K562 (cell line): Measurements from ENCODE around the gene ANKRD34A. TPM values are rescaled to one million over a fixed set of nuclear protein-coding genes. Genes with fewer than 3 reads are reported as not detected.
A peak's percentile ranks its signal among the peaks of the same experiment; 100 is the strongest.

ENCODE experiments used
- CTBP1 ChIP-seq: fragments of 450-650 bp; IDR thresholded peaks from 2 replicates; pipeline ENCODE4 v1.6.1; 2016; ENCODE audit warnings: borderline replicate concordance
- FOXJ2 ChIP-seq: fragments of 200-800 bp; sonication (Bioruptor generic); IDR thresholded peaks from 2 replicates; pipeline ENCODE4 v1.6.1; 2016; ENCODE audit warnings: missing genetic modification characterization, missing compliant biosample characterization
- FOXP1 ChIP-seq: sonication (generic); formaldehyde crosslinking; IDR thresholded peaks from 2 replicates; pipeline ENCODE4 v1.8.0; 2022; ENCODE audit warnings: mild to moderate bottlenecking, missing genetic modification reagents
- GATA2 ChIP-seq: sonication (generic); formaldehyde crosslinking; IDR thresholded peaks from 2 replicates; pipeline ENCODE4 v1.4.0; 2020; ENCODE audit warnings: mild to moderate bottlenecking, missing genetic modification reagents
- KHSRP ChIP-seq: fragments of 450-650 bp; IDR thresholded peaks from 2 replicates; pipeline ENCODE4 v1.6.1; 2017
- MAFG ChIP-seq: fragments of 450-650 bp; conservative IDR thresholded peaks from 2 replicates; pipeline ENCODE4 v1.6.1; 2016; ENCODE audit warnings: missing genetic modification characterization, missing compliant biosample characterization
- MYC ChIP-seq, 2 experiments: fragments of 250-450 bp in 1 of 2; sonication (Bioruptor Pico) in 1 of 2; IDR thresholded peaks; 2 replicates each; pipeline versions ENCODE4 v1.5.1 to v1.6.1; 2012 to 2021; ENCODE audit warnings: low read depth in 2 of 2, borderline replicate concordance in 1 of 2, improper control_type of control experiment in 1 of 2, low read length in 1 of 2, mild to moderate bottlenecking in 1 of 2, moderate library complexity in 1 of 2
- OTX1 ChIP-seq: fragments of 450-650 bp; formaldehyde crosslinking; IDR thresholded peaks from 2 replicates; pipeline ENCODE4 v1.4.0; 2022; ENCODE audit warnings: mild to moderate bottlenecking
- POLR2AphosphoS2 ChIP-seq: IDR thresholded peaks from 2 replicates; pipeline ENCODE4 v1.6.1; 2012; ENCODE audit warnings: low read length, improper control_type of control experiment
- RAD51 ChIP-seq: fragments of 450-650 bp; IDR thresholded peaks from 2 replicates; pipeline ENCODE4 v1.7.1; 2016; ENCODE audit warnings: low read depth, mild to moderate bottlenecking, borderline replicate concordance
- TEAD4 ChIP-seq, 2 experiments: sonication (generic) in 1 of 2; formaldehyde crosslinking in 1 of 2; IDR thresholded peaks; 2 replicates each; pipeline versions ENCODE4 v1.6.1 to v1.8.0; 2012 to 2022; ENCODE audit warnings: borderline replicate concordance in 1 of 2, inconsistent platforms in 1 of 2, low read length in 1 of 2, mild to moderate bottlenecking in 1 of 2, missing genetic modification reagents in 1 of 2
- ZFPM2 ChIP-seq: fragments of 250-450 bp; sonication (Bioruptor Pico); IDR thresholded peaks from 2 replicates; pipeline ENCODE4 v1.5.1; 2022; ENCODE audit warnings: mild to moderate bottlenecking
- polyA plus RNA-seq, 8 experiments: library from polyadenylated mRNA; depleted of rRNA in 4 of 8; stranded (reverse) in 5 of 8; unstranded in 3 of 8; fragments of >200 nt; fragmentation: Nextera tagmentation in 2 of 8; fragmentation: Illumina TruSeq in 1 of 8; extraction: Ambion mirVana in 2 of 8; extraction: Trizol in 1 of 8; gene quantifications; 2 replicates each; pipeline versions ENCODE4 v1.2.1 to v1.2.3, GENCODE V29; 2011 to 2014; ENCODE audit warnings: inconsistent platforms in 1 of 8, missing spikeins in 1 of 8
- total RNA-seq, 7 experiments: library from RNA; depleted of rRNA in 6 of 7; stranded (reverse); fragments of >200 nt in 6 of 7; fragmentation: Illumina TruSeq in 2 of 7; extraction: Trizol in 2 of 7; gene quantifications; 2 replicates each; pipeline versions ENCODE4 v1.2.1 to v1.2.3, GENCODE V29; 2011 to 2021; ENCODE audit warnings: low replicate concordance in 1 of 7
- TF ChIP-seq, protein P1 (sequence below): fragments of 450-650 bp; formaldehyde crosslinking; IDR thresholded peaks from 2 replicates; pipeline ENCODE4 v1.4.0; 2022; ENCODE audit warnings: missing genetic modification characterization
- TF ChIP-seq, protein P2 (sequence below): fragments of 200-800 bp; sonication (Bioruptor generic); IDR thresholded peaks from 2 replicates; pipeline ENCODE4 v1.6.1; 2017; ENCODE audit warnings: missing genetic modification characterization, missing compliant biosample characterization
- TF ChIP-seq, protein P3 (sequence below): fragments of 250-450 bp; sonication (Bioruptor Pico); IDR thresholded peaks from 2 replicates; pipeline ENCODE4 v1.5.0; 2021; ENCODE audit warnings: mild to moderate bottlenecking, moderate library complexity
- TF ChIP-seq, protein P4 (sequence below), 2 experiments: fragments of 450-650 bp in 1 of 2; sonication (generic) in 1 of 2; formaldehyde crosslinking; conservative IDR thresholded peaks; 2 replicates each; pipeline versions ENCODE4 v1.4.0 to v1.8.1; 2020 to 2022; ENCODE audit warnings: mild to moderate bottlenecking in 1 of 2, missing genetic modification reagents in 1 of 2
- TF ChIP-seq, protein P5 (sequence below): sonication (generic); formaldehyde crosslinking; IDR thresholded peaks from 2 replicates; pipeline ENCODE4 v1.8.0; 2022; ENCODE audit warnings: mild to moderate bottlenecking, missing genetic modification reagents

ANKRD34A gene
- total and polyA plus RNA-seq, 9 of the 15 experiments (the other 6 are each of a cell fraction or from before 2014, with no cell fraction given): 0.06 to 1.6 (median 0.43) TPM

DNA sequence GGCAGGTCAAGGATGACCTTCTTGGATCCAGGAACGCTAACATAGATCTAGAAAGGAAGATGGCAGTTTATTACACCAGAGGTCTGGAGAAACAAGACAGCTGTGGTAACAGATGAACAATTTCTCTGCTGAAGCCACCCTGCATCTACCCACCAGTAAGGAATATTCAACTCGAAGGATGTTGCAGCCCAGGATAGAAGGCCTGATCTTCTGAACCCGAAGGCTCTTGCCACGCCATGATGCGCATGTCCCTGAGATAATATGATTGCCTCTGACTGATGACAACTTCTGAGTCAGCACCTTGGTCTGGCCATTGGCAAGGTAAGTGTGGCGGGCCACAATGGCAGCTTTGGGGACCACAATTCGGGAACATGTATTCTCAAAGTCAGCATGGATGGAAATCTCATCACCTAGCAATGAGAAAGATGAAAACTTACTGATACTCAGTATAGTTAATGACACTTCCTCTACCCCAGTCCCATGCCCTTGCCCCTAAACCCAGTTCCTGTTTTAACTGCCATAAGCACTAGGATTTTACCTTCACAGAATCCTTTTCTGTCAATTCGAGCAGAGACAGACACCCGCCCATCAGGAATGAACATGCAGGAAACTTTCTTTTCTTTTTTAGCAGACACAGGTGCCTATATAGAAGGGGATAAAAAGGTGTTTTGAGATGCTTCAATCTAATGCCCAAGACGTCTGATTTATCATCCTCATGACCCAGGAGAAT lies 30.2 kb upstream of the ANKRD34A start (continued):
- 0 out of 2 replicates have a peak, but pooled peaks have one; percentile 37 for TF ChIP-seq KHSRP
- TF ChIP-seq CTBP1: peak; percentile 29; the same call in 1 of the 2 replicates
- TF ChIP-seq TEAD4 (IDR thresholded peaks at IDR 0.05; ENCODE audit: low read length): peak; percentile 11; the same call in 1 of the 2 replicates
- no peak for TF ChIP-seq TEAD4 (CRISPR knock-in tag; IDR thresholded peaks at IDR 0.05; ENCODE audit: borderline replicate concordance)
- TF ChIP-seq OTX1 (CRISPR knock-in tag): peak; percentile 71; the same call in 1 of the 2 replicates
- TF ChIP-seq, protein P1, sequence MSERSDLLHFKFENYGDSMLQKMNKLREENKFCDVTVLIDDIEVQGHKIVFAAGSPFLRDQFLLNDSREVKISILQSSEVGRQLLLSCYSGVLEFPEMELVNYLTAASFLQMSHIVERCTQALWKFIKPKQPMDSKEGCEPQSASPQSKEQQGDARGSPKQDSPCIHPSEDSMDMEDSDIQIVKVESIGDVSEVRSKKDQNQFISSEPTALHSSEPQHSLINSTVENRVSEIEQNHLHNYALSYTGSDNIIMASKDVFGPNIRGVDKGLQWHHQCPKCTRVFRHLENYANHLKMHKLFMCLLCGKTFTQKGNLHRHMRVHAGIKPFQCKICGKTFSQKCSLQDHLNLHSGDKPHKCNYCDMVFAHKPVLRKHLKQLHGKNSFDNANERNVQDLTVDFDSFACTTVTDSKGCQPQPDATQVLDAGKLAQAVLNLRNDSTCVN (CRISPR knock-in tag): 0 out of 2 replicates have a peak, but pooled peaks have one; percentile 4
- peak; percentile 41; the same call in 1 of the 2 replicates for TF ChIP-seq FOXP1
- TF ChIP-seq, protein P2, sequence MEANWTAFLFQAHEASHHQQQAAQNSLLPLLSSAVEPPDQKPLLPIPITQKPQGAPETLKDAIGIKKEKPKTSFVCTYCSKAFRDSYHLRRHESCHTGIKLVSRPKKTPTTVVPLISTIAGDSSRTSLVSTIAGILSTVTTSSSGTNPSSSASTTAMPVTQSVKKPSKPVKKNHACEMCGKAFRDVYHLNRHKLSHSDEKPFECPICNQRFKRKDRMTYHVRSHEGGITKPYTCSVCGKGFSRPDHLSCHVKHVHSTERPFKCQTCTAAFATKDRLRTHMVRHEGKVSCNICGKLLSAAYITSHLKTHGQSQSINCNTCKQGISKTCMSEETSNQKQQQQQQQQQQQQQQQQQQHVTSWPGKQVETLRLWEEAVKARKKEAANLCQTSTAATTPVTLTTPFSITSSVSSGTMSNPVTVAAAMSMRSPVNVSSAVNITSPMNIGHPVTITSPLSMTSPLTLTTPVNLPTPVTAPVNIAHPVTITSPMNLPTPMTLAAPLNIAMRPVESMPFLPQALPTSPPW (CRISPR knock-in tag): peak; percentile 19; the same call in 1 of the 2 replicates
- TF ChIP-seq, protein P3, sequence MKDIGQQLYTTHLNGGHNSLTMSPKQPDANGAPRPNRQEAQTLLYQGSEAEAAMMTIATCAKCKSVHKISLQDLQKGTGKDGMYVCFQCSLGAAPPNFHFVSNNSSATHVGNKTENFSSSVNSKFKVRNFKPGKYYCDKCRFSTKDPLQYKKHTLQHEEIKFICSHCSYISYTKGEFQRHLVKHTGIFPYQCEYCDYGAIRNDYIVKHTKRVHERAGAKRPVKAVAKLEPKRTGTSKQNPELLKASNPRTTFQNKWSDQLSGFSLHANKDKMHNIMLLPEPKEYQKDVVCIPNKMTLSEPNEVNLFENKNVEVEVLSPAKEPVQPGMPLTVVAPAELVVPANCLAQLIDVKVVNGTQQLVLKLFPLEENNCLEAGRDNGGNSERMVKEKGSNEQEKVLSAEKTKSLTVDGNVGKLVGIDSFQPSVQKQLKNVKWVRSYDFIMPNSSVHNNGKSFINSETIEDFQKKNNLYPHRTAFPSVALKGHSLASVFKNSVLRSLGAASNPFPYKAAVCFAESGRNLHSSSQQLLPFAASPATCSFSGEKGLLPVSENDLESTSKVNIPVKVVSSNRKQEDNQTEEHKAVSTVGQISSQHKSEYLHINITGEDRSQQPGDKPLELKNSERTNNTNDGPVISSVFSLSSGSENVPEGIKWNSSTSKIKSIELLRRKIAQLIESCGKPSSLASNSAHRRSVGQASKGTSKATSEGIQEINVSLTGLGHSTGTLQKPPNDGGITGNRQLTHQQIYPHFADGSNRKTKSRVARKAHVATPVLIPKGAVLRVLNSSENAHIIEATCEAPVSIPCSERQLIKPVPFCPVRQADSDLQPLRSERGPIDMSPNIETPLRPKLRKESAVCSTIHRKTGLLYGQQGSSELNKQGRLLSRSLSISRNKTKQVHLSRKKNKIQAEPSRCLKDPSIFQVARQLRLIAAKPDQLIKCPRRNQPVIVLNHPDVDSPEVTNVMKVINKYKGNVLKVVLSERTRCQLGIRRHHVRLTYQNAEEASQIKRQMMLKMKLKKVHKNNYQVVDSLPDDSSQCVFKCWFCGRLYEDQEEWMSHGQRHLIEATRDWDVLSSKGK (CRISPR knock-in tag): no peak
- peak; percentile 88; the same call in 1 of the 2 replicates for TF ChIP-seq ZFPM2 (CRISPR knock-in tag)
- no peak for TF ChIP-seq RAD51
- TF ChIP-seq POLR2AphosphoS2: peak; percentile 62
- no peak; the same call in 1 of the 2 replicates for TF ChIP-seq GATA2 (CRISPR knock-in tag)
- peak; percentile 65 for TF ChIP-seq MAFG (tag)
- TF ChIP-seq, protein P4, sequence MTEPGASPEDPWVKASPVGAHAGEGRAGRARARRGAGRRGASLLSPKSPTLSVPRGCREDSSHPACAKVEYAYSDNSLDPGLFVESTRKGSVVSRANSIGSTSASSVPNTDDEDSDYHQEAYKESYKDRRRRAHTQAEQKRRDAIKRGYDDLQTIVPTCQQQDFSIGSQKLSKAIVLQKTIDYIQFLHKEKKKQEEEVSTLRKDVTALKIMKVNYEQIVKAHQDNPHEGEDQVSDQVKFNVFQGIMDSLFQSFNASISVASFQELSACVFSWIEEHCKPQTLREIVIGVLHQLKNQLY (CRISPR knock-in tag; conservative IDR thresholded peaks at IDR 0.05): 0 out of 4 replicates have a peak, but pooled peaks of 1 of the 2 experiments have one; percentile 16
- peak; percentile 16; the same call in 1 of the 2 replicates for TF ChIP-seq MYC (IDR thresholded peaks at IDR 0.05; ENCODE audit: low read depth, low read length)
- TF ChIP-seq MYC (CRISPR knock-in tag; IDR thresholded peaks at IDR 0.05; ENCODE audit: borderline replicate concordance, low read depth): no peak
- TF ChIP-seq FOXJ2 (tag): no peak
- TF ChIP-seq, protein P5, sequence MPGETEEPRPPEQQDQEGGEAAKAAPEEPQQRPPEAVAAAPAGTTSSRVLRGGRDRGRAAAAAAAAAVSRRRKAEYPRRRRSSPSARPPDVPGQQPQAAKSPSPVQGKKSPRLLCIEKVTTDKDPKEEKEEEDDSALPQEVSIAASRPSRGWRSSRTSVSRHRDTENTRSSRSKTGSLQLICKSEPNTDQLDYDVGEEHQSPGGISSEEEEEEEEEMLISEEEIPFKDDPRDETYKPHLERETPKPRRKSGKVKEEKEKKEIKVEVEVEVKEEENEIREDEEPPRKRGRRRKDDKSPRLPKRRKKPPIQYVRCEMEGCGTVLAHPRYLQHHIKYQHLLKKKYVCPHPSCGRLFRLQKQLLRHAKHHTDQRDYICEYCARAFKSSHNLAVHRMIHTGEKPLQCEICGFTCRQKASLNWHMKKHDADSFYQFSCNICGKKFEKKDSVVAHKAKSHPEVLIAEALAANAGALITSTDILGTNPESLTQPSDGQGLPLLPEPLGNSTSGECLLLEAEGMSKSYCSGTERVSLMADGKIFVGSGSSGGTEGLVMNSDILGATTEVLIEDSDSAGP: no peak
